Mesothelial cell of epicardium (in vitro differentiated cells): ENCODE data around the gene CTBP2. TPM values are rescaled to one million over a fixed set of nuclear protein-coding genes. Genes with fewer than 3 reads are reported as not detected.

Experiments used
- DNase-seq, 2 experiments: peaks; one replicate each; pipeline ENCODE4 v3.0.0; 2021; ENCODE audit warnings: low spot score in 2 of 2; ENCODE audit not compliant: unreplicated experiment in 2 of 2
- H3K27ac Mint-ChIP-seq: 2 replicates; pipeline ENCODE4 v1.8.0; 2021; ENCODE audit warnings: mixed read lengths
- H3K27me3 Mint-ChIP-seq: 2 replicates; pipeline ENCODE4 v1.8.0; 2021; ENCODE audit warnings: low read depth, mixed read lengths
- H3K36me3 Mint-ChIP-seq: 2 replicates; pipeline ENCODE4 v1.8.0; 2021; ENCODE audit warnings: mixed read lengths
- H3K4me1 Mint-ChIP-seq: 2 replicates; pipeline ENCODE4 v1.8.0; 2021; ENCODE audit warnings: mixed read lengths
- H3K4me3 Mint-ChIP-seq: 2 replicates; pipeline ENCODE4 v1.8.0; 2021; ENCODE audit warnings: mild to moderate bottlenecking, moderate library complexity, mixed read lengths
- H3K9me3 Mint-ChIP-seq: 2 replicates; pipeline ENCODE4 v1.8.0; 2021; ENCODE audit warnings: mixed read lengths
- CTCF ChIP-seq: fragments of 200-600 bp; sonication (generic); IDR thresholded peaks from one replicate; pipeline ENCODE4 v1.5.0; 2021; ENCODE audit warnings: antibody characterized with exemption; ENCODE audit not compliant: unreplicated experiment
- total RNA-seq: library from RNA; stranded (reverse); gene quantifications from 3 replicates; pipeline ENCODE4 v1.2.1, GENCODE V29; 2021

Gene CTBP2
- total RNA-seq, 1 donor from 2014 or later, result 122 TPM

DNA sequence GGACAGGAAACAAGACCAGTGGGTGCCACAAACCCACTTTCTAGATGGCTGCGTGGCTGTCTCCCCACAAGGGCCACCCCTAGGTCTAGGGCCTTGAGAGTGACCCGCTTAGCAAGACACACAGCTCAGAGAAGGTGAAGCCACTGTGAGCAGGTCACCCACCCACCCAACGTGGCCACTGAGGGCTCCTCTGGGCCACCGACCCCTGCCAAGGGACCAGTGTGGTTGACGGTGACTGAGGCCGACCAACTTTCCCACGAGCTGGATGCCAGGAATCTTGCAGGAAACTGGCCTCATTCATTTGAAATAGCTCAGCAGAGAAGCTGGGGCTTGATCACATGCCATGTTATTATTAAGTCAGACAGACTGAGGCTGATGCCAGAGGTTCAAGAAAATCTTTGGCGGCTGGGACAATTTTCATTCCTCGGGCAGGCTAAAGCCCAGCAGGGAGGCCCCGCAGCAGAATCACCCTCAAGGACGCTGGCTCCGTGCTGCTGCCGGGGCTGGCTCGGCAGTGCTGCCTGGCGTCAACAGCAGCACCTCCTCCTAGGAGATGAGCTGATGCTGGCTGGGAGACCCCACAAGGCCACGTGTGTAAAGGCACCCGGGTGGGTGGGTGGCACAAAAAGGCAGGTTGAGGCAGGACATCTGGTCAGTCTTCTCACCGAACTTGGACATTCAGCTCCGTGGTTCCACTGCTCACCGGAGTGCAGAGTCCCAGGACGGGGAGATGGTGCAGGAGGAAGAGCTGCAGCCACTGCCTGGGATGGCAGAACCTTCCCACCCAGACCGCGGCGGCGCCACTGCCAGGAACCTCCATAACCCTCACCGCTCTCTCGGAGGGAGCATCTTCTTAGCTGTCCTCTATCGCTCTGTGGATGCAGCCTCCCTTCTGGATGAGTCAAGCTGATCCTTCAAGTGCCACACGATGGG is 160.7 kb downstream of the CTBP2 start:
- H3K4me3 Mint-ChIP-seq, result no peak overlapping the region

GRCh38 chr10:124998624-124999291 is 161.6 kb downstream of the CTBP2 start:
- Mint-ChIP-seq H3K27ac (no peak overlapping the region), H3K4me1 (peaks cover 7% of the 10 kb centered on the region), H3K27me3 (no peaks in the 10 kb centered on the region), H3K9me3 (no peaks in the 10 kb centered on the region), H3K36me3 (peaks cover 22% of the 10 kb centered on the region), H3K4me3 (no peak overlapping the region)
- no peak for TF ChIP-seq CTCF
- peak in 1 of 2 experiments; percentile 33 for DNase-seq

More for the DNA sequence above, 160.7 kb downstream of the CTBP2 start:
- no peak for DNase-seq
- peaks cover 13% of the 10 kb centered on the region for H3K36me3 Mint-ChIP-seq
- peaks cover 10% of the 10 kb centered on the region for H3K4me1 Mint-ChIP-seq
- no peak overlapping the region for H3K27ac Mint-ChIP-seq
- no peaks in the 10 kb centered on the region for H3K27me3 Mint-ChIP-seq
- no peak for TF ChIP-seq CTCF
- no peaks in the 10 kb centered on the region for H3K9me3 Mint-ChIP-seq

- Mint-ChIP-seq H3K4me1 (peaks cover 7% of the 10 kb centered on the region), H3K27me3 (no peaks in the 10 kb centered on the region), H3K9me3 (no peaks in the 10 kb centered on the region), H3K36me3 (peaks cover 30% of the 10 kb centered on the region), H3K27ac (no peak overlapping the region), H3K4me3 (no peak overlapping the region)
- peak in 1 of 2 experiments; percentile 27 for DNase-seq
- TF ChIP-seq CTCF, result no peak
Measured at GRCh38 chr10:124997771-124998623, 162.4 kb downstream of the CTBP2 start.

GRCh38 chr10:124997306-124997705 is 163.1 kb downstream of the CTBP2 start:
- no peak for TF ChIP-seq CTCF
- H3K36me3 Mint-ChIP-seq, result peaks cover 36% of the 10 kb centered on the region
- H3K9me3 Mint-ChIP-seq, result no peaks in the 10 kb centered on the region
- no peaks in the 10 kb centered on the region for H3K27me3 Mint-ChIP-seq
- DNase-seq, result no peak
- peaks cover 7% of the 10 kb centered on the region for H3K4me1 Mint-ChIP-seq
- H3K27ac Mint-ChIP-seq, result no peak overlapping the region
- H3K4me3 Mint-ChIP-seq, result no peak overlapping the region

- Mint-ChIP-seq H3K9me3 (no peaks in the 10 kb centered on the region), H3K4me1 (peaks cover 7% of the 10 kb centered on the region), H3K27me3 (no peaks in the 10 kb centered on the region), H3K4me3 (no peak overlapping the region), H3K27ac (no peak overlapping the region), H3K36me3 (peaks cover 36% of the 10 kb centered on the region)
- DNase-seq, result no peak
- no peak for TF ChIP-seq CTCF
Measured at GRCh38 chr10:124996854-124997215, 163.5 kb downstream of the CTBP2 start.
